T-helper 2 cell treated with Interferon-gamma antibody and Interleukin-4, amounts not matched to agents 5 μg/mL and 100 μg/mL, for 36 hours (primary cell): ENCODE measurements around the gene CACNA2D1.

ENCODE experiments used
- DNase-seq: peaks from one replicate; pipeline ENCODE4 v3.0.0; 2021; ENCODE audit warnings: low spot score
- H3K27ac Mint-ChIP-seq: one replicate; pipeline ENCODE4 v1.8.0; 2021; ENCODE audit warnings: mild to moderate bottlenecking, mixed read lengths
- H3K27me3 Mint-ChIP-seq: one replicate; pipeline ENCODE4 v1.8.0; 2021; ENCODE audit warnings: low read depth, mixed read lengths
- H3K36me3 Mint-ChIP-seq: one replicate; pipeline ENCODE4 v1.8.0; 2021; ENCODE audit warnings: low read depth, mixed read lengths
- H3K4me1 Mint-ChIP-seq: one replicate; pipeline ENCODE4 v1.8.0; 2021; ENCODE audit warnings: low read depth, mixed read lengths
- H3K4me3 Mint-ChIP-seq: one replicate; pipeline ENCODE4 v1.8.0; 2022; ENCODE audit warnings: mild to moderate bottlenecking, moderate library complexity, mixed read lengths
- H3K9me3 Mint-ChIP-seq: one replicate; pipeline ENCODE4 v1.8.0; 2021; ENCODE audit warnings: mixed read lengths

Gene CACNA2D1

GRCh38 chr7:82330706-82331215, 112.8 kb downstream of the CACNA2D1 start:
- no peak overlapping the region for H3K4me3 Mint-ChIP-seq
- H3K27me3 Mint-ChIP-seq = no peaks in the 10 kb centered on the region
- DNase-seq = no peak
- no peaks in the 10 kb centered on the region for H3K4me1 Mint-ChIP-seq
- H3K27ac Mint-ChIP-seq = no peak overlapping the region
- no peaks in the 10 kb centered on the region for H3K36me3 Mint-ChIP-seq
- no peaks in the 10 kb centered on the region for H3K9me3 Mint-ChIP-seq

GRCh38 chr7:82327898-82328297, 115.7 kb downstream of the CACNA2D1 start:
- no peak overlapping the region for H3K27ac Mint-ChIP-seq
- no peak for DNase-seq
- H3K27me3 Mint-ChIP-seq = no peaks in the 10 kb centered on the region
- no peaks in the 10 kb centered on the region for H3K36me3 Mint-ChIP-seq
- H3K4me1 Mint-ChIP-seq = no peaks in the 10 kb centered on the region
- no peak overlapping the region for H3K4me3 Mint-ChIP-seq
- no peaks in the 10 kb centered on the region for H3K9me3 Mint-ChIP-seq

- DNase-seq = no peak
- no peaks in the 10 kb centered on the region for H3K36me3 Mint-ChIP-seq
- H3K4me3 Mint-ChIP-seq = no peak overlapping the region
- no peaks in the 10 kb centered on the region for H3K27me3 Mint-ChIP-seq
- no peaks in the 10 kb centered on the region for H3K4me1 Mint-ChIP-seq
- H3K9me3 Mint-ChIP-seq = peaks cover 4% of the 10 kb centered on the region
- H3K27ac Mint-ChIP-seq = no peak overlapping the region
Measured at GRCh38 chr7:82325416-82325815, 118.2 kb downstream of the CACNA2D1 start.

GRCh38 chr7:82323806-82324205, 119.8 kb downstream of the CACNA2D1 start:
- Mint-ChIP-seq H3K27me3 (no peaks in the 10 kb centered on the region), H3K27ac (no peak overlapping the region), H3K36me3 (no peaks in the 10 kb centered on the region), H3K9me3 (peaks cover 4% of the 10 kb centered on the region), H3K4me3 (no peak overlapping the region), H3K4me1 (no peaks in the 10 kb centered on the region)
- DNase-seq = no peak

DNA sequence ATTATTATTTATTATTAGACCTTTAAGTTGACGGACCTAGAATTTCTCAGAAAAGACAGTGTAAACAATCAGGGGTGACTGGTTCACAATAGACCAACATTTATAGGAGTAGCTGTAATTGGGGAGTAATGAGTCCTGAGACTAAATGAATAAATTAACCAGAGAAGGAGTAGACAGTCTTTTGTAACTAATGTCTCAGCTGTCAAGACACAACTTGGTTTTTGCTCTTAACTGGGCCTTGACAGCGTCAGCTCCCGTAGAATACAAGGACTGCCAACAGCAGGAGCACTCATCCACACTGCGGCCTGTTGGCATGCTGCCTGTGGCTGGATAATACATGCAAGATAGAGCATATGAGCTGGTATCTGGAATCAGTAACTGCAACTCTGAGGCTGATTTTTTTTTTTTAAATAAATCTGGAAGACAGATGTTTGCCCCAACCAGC, 123.9 kb downstream of the CACNA2D1 start:
- H3K4me1 Mint-ChIP-seq = no peaks in the 10 kb centered on the region
- no peak overlapping the region for H3K27ac Mint-ChIP-seq
- DNase-seq = no peak
- no peaks in the 10 kb centered on the region for H3K36me3 Mint-ChIP-seq
- H3K27me3 Mint-ChIP-seq = no peaks in the 10 kb centered on the region
- no peak overlapping the region for H3K4me3 Mint-ChIP-seq
- peaks cover 4% of the 10 kb centered on the region for H3K9me3 Mint-ChIP-seq

DNA sequence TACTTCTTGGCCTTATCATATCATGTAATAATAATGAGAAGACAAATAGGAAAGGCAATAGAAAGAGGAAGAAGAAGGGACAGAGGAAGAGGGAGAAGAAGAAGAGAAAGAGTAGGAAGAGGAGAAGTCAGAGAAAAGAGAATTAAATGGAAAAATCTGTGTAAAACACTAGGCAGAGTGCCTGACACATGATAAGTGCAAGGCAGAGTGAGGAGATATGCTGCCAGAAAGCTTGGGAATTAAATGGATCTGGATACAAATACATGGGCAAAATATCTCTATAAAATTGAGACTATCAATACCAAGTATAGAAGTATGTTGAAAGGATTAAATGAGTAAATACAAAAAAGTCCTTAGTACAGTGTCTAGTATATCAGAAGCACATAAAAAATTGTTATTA, 124.8 kb downstream of the CACNA2D1 start:
- H3K36me3 Mint-ChIP-seq = no peaks in the 10 kb centered on the region
- H3K4me1 Mint-ChIP-seq = no peaks in the 10 kb centered on the region
- H3K4me3 Mint-ChIP-seq = no peak overlapping the region
- H3K9me3 Mint-ChIP-seq = peaks cover 4% of the 10 kb centered on the region
- no peak for DNase-seq
- H3K27me3 Mint-ChIP-seq = no peaks in the 10 kb centered on the region
- no peak overlapping the region for H3K27ac Mint-ChIP-seq

DNA sequence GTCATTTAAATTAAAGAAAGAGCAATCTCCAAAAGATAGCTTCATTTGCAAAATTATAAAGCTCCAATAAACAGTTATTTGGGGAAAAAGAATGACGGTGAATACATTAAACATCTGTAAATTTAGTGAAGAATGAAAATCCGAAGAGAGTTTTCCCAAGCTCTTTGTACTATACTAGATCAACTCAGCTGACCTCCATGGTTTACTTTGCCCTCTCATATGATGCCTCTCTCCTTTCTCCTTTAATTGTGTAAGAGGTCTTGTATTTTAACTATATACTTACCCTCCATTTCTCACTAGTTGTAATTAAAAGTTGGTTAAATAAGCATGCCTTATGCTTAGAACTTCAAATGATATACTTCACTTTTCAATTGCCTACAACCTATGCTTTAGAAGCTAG, 125.8 kb downstream of the CACNA2D1 start:
- no peak overlapping the region for H3K4me3 Mint-ChIP-seq
- no peak overlapping the region for H3K27ac Mint-ChIP-seq
- H3K27me3 Mint-ChIP-seq = no peaks in the 10 kb centered on the region
- DNase-seq = no peak
- no peaks in the 10 kb centered on the region for H3K36me3 Mint-ChIP-seq
- peaks cover 4% of the 10 kb centered on the region for H3K9me3 Mint-ChIP-seq
- no peaks in the 10 kb centered on the region for H3K4me1 Mint-ChIP-seq

GRCh38 chr7:82317257-82317721, 126.3 kb downstream of the CACNA2D1 start:
- Mint-ChIP-seq H3K9me3 (peaks cover 4% of the 10 kb centered on the region), H3K4me1 (no peaks in the 10 kb centered on the region), H3K36me3 (no peaks in the 10 kb centered on the region), H3K27ac (no peak overlapping the region), H3K4me3 (no peak overlapping the region), H3K27me3 (no peaks in the 10 kb centered on the region)
- no peak for DNase-seq

- Mint-ChIP-seq H3K27me3 (no peaks in the 10 kb centered on the region), H3K36me3 (no peaks in the 10 kb centered on the region), H3K4me3 (no peak overlapping the region), H3K9me3 (peaks cover 5% of the 10 kb centered on the region), H3K4me1 (no peaks in the 10 kb centered on the region), H3K27ac (no peak overlapping the region)
- DNase-seq = no peak
Measured at GRCh38 chr7:82313269-82313668, 130.3 kb downstream of the CACNA2D1 start.

- no peaks in the 10 kb centered on the region for H3K4me1 Mint-ChIP-seq
- no peak overlapping the region for H3K27ac Mint-ChIP-seq
- no peak overlapping the region for H3K4me3 Mint-ChIP-seq
- H3K9me3 Mint-ChIP-seq = peaks cover 7% of the 10 kb centered on the region
- H3K27me3 Mint-ChIP-seq = no peaks in the 10 kb centered on the region
- DNase-seq = no peak
- H3K36me3 Mint-ChIP-seq = no peaks in the 10 kb centered on the region
Measured at GRCh38 chr7:82312646-82313045, 130.9 kb downstream of the CACNA2D1 start.

DNA sequence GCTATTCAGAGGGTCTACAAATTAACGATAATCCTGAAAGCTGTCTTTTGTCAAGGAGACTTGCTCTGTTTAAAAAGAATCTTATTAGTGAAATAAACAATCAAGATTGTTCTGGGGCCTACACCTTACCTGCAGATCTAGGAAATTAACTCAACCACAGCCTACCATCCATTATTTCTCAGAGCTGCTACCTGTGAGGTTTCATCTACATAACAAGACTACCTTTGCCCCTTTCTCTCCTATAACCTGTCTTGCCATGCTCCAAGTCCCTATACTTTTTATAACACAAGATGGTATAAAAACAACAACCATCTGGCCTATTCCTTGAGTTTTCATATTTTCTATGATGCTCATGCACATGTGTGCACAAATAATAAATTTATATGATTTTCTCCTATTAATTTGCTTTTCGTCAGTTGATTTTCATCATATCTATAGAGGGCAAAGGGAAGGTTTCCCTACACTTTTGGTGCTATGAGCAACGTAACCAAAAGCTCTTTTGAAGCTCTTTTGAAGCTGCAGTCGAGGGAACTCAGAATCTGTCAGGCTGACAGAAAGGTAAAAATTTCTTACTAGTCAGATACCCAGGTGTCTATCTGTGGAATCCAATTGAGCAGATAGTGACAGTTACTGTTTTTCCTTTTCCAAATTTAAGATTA, 138.1 kb downstream of the CACNA2D1 start:
- Mint-ChIP-seq H3K27me3 (no peaks in the 10 kb centered on the region), H3K36me3 (no peaks in the 10 kb centered on the region), H3K4me1 (no peaks in the 10 kb centered on the region), H3K4me3 (no peak overlapping the region), H3K27ac (no peak overlapping the region), H3K9me3 (peaks cover 7% of the 10 kb centered on the region)
- no peak for DNase-seq

DNA sequence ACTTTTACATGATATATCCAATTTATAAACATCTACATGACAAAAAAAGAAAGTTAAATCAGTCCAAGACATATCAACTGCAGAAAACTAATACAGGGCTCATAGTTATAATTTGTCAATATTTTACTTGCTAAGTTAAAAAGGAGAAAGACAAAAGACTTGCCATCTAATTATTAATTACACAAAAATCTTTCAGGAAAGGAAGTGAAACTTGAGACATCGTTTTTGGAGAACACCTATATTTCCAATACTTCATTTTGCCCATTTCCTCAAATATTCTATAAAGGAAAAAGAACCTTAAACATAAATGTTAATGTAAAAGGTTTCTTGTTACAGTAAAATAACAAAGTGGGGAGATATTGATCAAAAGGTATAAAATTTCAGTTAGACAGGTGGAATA, 148.7 kb downstream of the CACNA2D1 start:
- Mint-ChIP-seq H3K36me3 (no peaks in the 10 kb centered on the region), H3K4me1 (no peaks in the 10 kb centered on the region), H3K27me3 (no peaks in the 10 kb centered on the region), H3K9me3 (no peaks in the 10 kb centered on the region), H3K4me3 (no peak overlapping the region), H3K27ac (no peak overlapping the region)
- DNase-seq = no peak

- Mint-ChIP-seq H3K36me3 (no peaks in the 10 kb centered on the region), H3K27me3 (no peaks in the 10 kb centered on the region), H3K4me3 (no peak overlapping the region), H3K27ac (no peak overlapping the region), H3K9me3 (no peaks in the 10 kb centered on the region), H3K4me1 (no peaks in the 10 kb centered on the region)
- DNase-seq = no peak
Measured at GRCh38 chr7:82294382-82294784, 149.2 kb downstream of the CACNA2D1 start.

DNA sequence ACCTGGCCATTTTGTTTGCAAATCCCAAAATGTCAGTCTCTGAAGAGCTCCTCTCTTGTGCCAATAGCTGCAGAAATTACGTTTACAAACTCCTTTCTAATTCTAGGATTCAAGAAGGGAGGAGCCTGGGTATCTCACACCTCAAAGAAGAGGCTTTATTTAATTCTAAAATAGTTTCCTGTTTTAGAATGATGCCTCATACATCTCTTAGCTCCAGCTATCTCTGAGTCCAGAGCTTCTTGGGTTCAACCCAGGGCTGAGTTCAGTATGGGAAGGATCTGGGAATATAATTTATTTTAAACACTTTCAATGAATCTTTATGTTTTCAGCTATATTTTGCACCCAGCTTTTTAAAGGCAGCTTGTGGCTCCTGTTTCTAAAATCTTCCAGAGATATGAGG, 150.1 kb downstream of the CACNA2D1 start:
- Mint-ChIP-seq H3K27me3 (no peaks in the 10 kb centered on the region), H3K9me3 (no peaks in the 10 kb centered on the region), H3K27ac (no peak overlapping the region), H3K4me1 (no peaks in the 10 kb centered on the region), H3K4me3 (no peak overlapping the region), H3K36me3 (no peaks in the 10 kb centered on the region)
- DNase-seq = no peak

DNA sequence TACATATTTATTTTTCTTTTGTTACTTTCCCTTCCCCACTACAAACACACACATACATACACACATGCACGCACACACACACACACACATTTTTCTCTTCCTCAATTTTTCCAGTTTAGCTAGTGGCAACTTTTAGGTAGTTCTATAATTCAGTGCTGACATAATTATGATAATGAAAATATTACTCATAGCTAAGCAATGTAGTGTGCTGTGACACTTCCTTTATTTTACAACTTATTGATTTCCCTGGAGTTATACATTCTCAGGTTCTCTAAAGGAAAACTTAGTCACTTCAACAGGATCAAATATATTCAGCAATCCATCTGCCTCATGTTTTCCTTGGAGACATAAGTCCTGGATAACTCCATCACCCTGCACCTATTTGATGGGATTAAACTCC, 151.6 kb downstream of the CACNA2D1 start:
- H3K9me3 Mint-ChIP-seq = no peaks in the 10 kb centered on the region
- H3K27ac Mint-ChIP-seq = no peak overlapping the region
- H3K27me3 Mint-ChIP-seq = no peaks in the 10 kb centered on the region
- H3K4me1 Mint-ChIP-seq = no peaks in the 10 kb centered on the region
- no peak for DNase-seq
- no peaks in the 10 kb centered on the region for H3K36me3 Mint-ChIP-seq
- no peak overlapping the region for H3K4me3 Mint-ChIP-seq
